Activated naive CD4-positive, alpha-beta T cell treated with anti-CD3 and anti-CD28 coated beads, Interleukin-2, amount 50 U/mL, for 16 hours (primary cell): ENCODE results near the gene NR2F2.

ENCODE experiments used
- DNase-seq: peaks from one replicate; pipeline ENCODE4 v3.0.0-alpha.2; 2020

The NR2F2 gene

GRCh38 chr15:96344060-96344705, 13.7 kb downstream of the NR2F2 start:
- DNase-seq = no peak

- DNase-seq = no peak
Observed at GRCh38 chr15:96344706-96345559, 14.4 kb downstream of the NR2F2 start.

DNA sequence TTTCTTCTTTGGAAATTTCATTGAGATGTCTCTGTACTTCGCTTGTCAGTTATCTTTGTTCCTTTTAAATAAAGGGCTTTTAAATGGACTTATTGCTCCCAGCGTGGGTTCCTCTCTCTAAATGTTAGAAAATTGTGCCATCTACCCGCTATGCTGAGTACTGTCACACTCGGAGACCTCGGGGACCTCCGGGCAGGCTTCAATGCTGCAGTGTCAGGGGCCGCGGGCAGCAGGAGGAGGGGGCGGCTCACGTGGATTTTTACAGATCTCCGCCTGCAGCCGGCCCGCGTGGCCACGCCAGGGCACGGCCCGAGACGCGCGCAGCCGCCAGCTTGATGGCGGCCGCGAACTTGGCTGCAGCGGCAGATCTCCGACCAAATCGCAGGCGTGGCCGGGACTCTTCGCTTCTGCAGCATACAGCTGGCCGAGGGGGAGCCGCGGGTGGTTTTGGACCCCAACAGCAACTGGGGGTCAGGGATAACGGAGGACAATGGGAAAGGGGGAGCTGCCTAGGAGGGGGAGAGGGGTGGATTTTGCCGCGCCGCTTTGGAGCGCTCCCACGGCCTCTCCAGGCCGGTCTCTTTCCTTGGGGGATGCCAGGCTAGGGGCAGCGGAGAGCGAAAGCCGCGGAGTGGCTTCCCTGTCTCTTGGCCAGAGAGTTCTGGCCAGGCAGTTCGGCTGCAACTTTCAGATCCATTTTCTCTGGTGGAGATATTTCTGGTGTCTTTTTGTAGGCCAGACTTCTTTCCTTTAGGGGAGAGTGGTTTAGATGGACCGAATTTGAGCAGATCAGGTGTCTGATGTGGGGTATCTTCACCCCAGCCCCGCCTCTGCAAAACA, 15.3 kb downstream of the NR2F2 start:
- no peak for DNase-seq

- DNase-seq = no peak
Observed at GRCh38 chr15:96346409-96346970, 16.0 kb downstream of the NR2F2 start.

- no peak for DNase-seq
Observed at GRCh38 chr15:96347181-96348111, 16.9 kb downstream of the NR2F2 start.

DNA sequence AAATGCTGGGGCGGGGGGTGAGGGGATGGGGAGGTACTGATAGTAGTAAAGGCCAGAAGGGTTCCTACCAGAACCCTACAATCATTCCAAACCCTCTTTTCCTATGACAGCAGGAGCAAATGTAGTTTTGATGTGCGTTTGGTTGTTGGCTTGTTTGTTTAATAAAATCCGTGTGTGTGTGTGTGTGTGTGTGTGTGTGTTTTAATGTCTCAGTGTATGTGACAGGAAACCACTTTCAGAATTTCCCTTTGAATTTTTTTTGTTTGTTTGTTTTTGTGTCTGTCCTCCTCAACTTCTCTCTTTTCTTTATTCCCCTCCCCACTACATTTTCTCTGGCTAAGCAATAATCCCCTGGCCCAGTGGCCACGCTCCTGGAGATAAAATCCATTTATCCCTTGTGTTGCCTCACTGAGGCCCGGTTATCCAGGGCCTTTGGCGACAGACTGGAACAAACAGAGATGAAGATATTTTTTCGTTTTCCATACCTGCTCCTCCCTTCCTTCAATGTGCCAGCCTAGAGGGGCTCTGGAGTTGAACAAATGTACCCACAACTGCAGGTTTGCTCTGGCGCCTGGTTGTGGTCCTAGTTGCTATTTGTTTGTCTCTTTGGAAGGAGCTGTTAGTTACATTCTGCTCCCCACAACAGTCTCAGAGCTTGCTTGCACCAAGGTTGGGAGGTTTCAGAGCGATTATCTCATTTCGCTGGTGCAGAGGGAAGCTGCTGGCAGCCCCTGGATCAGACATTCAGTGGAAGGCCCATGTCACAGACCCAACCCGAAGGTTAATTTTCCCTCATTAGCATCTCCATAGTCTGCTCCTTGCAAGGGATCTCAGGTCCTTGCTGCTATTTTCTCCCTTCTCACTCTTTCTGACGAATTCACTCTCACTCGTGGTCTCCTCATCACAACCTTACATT, 17.9 kb downstream of the NR2F2 start:
- no peak for DNase-seq

DNA sequence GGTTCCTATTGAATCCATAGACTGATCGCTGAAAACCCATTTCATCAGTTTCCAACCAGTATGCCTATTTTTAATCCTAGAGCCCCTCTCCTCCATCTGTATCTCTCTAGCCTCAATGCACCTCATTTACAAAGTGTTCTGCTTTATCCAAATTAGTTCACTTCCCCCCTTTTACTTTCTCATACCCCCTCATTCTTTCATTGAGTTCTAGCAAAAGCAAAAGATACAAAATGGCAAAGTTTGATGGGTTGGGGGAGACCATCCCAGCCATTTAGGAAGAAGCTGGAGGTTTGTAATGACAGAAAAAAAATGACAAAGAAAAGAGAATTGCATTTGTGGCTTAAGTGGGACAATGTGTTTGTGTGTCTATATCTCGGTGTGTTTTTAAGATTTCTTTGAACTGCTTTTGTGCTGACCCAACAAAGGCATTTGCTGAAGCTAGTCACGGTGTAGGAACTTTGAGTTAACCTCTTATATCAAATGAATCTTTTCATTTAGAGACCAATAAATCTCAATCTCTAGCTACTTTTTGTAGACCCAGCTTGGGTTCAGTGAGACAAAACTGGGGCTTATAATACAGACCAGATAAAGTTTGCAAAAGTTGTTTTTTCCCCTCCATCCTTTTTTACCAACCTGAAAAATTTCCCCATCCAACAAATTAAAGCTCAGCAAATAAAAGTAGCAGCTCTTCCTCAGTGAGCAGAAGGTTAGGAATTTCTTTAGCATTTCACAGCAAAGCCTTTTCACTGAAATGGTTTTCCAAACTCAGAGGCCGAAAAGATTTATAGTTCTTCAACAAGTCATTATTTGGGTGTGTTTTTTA, 18.7 kb downstream of the NR2F2 start:
- no peak for DNase-seq

DNA sequence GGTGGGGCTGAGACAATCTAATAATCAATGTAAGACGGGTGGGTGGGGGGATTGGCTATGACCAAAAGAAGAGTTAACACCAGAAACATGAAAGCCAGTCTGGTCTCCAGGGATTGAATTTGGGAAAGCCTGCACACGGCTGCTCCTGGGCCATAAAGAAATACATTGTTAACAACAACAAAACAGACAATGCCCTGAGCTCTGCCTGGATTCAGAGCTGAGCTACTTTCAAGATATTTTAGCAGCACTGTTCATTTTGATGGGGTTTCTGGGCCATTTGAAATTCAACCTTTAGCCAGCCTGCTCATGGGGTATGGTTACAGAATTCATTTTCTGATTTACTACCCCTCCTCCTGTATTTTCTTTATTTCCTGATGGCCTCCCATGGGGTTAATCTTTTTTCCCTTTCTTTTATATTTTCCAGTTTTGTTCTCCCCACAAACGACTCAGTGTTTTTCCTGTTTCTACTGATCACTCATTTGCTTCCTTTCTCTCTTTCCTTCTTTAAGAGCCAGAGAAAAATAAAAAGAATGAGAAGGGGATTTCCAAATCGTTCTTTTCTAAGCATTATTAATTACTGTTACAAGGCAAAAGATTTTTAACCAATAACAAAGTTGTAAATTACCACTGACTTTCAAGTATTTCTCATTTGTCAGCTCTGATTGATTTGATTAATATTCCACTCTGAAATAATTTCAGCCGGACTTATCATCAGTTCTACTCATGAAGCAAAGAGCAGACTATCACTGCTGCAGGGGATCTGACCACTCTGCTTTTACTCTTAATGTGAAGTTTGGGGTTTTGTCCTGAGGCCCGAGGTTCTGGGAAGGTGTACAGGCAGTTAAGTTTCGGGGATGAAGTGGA, 19.6 kb downstream of the NR2F2 start:
- DNase-seq = no peak

DNA sequence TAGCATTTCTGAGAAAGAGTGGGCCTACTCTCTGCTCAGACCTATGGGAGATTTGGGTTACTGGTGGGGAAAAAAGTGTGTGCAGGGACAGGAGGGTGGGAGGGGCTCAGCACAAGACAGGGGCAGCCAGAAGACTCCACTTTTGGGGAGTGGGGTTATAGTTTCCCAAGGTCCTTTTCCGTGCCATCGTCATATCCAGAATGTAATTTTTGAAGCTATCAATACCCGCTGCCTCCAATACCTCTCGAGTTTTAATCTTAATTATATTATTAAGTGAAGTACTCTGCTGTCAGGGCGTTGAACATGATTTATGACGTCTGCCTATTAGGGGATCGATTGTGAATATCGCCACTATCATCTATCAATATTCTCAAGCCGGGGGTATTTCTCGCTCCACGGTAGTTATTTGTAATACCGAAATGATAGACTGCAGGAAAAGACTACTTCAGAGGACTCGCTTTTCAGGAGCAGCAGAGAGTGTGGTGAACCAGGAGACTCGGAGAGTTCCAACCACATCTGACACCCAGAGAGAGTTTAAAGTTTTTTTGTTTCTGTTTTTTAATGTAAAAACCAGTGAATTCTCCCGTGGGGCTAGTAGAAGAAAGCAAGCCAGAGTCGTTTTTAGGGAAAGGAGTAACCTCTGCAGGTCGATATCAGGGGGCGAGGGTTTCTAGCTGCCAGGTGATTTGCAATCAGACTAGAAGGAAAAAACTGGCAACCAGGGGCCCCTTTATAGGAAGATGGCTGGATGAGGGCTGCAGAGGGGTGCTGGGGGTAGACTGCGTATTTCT, 20.6 kb downstream of the NR2F2 start:
- no peak for DNase-seq

GRCh38 chr15:96351761-96352603, 21.5 kb downstream of the NR2F2 start:
- no peak for DNase-seq

DNA sequence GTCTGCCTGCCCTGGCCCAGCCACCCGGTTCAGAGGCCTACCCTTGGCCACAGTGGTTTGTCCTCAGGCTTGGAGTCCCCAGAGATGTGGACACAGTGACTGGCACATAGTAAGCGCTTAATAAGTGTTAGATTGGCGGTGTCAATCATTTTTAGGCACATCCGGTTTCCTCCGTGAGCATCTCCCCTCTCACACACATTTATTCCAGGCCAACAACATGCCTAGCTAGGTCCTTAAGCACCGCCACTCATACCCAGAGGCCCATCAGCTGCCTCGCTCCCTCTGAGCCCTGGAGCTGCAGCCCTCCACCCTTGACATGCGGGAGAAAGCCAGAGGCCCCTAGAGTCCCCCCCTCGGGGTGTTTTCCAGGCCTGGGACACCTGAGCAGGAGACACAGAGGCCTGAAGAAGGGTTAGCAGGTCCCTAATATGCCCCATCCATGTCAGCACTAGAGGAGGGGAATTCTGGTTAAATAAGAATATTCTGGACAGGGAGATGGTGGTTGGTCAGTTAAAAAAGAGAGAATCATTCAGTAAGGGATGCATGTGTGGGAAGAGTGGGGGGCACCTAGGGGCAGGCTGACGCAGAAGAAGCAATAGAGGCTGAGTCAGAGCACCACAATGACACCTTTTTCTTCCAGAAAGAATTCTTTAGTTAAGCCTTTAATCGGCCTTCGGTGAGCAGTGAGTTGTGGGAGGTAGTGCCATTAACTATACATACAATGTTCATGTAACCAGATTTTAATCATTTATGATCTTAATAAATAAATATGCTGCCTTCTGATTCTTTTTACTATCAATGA, 22.3 kb downstream of the NR2F2 start:
- DNase-seq = no peak

DNA sequence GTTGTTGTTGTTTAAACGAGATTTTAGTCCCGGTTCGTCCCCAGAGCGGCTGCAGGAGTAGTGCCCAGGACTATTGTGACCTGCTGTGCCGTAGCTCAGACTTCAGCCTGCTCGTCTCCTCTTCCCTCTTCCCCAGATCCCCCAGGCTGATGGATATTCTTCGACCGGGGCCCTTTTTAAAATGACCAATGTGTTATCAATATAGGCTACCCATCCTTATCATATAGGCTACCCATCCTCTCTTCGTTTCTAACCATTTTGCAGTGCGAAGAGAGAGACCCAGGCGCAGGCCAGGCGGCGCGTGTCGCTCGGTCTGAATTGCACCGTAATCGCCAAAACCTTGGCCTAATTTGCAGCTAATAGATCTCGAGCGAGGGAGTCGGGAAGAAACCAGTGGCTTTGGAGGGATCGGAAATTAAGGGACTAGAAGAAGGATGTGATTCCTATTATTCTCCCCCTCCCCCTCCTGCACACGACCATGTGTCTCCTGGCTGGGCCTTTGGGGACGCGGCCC, 23.0 kb downstream of the NR2F2 start:
- DNase-seq = no peak

GRCh38 chr15:96353930-96354730, 23.6 kb downstream of the NR2F2 start:
- DNase-seq = no peak

DNA sequence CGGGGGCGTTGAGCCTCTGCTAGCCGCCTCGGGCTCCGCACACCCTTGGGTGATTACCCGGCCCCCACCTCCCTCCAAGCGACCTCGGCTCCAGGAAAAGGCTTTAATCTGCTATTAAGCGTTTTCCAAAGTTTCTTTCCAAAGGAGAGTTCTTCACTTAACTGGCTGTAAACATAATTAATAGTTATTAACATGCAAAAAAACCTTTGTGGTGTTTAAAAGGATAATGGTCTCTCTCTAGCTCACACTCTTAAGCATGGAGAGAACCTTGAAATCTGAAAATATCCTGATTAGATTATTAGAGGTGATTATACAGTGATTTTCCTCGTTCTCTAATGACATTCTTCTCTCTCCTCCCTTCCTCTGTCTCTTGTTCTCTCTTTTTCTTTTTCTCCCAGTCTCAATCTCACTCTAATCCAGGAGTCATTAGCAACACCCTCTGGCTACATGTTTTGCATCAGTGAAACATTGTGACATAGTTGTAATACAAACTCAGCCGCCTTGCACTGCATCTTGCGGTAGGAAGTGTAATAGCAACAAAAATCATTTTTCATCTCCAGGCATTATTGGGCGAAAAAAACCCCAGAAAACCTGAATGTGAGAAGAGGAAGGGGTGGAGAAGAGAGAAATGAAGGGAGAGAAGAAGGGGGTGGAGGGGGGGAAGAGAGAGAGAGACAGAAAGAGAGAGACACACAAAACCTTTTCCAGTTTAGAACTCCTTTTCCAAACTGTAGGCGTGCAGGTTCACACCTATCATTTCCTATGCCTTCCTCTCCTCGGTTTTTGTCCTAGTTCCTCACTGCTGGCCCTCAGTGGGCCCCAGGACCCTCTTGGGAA, 24.4 kb downstream of the NR2F2 start:
- DNase-seq = no peak
